SH-SY5Y (cell line): Measurements from ENCODE around the gene TRIM4.

Experiments used
- GATA2 ChIP-seq: IDR thresholded peaks from 2 replicates; pipeline ENCODE4 v1.6.1; 2011; ENCODE audit warnings: mild to moderate bottlenecking, low read depth, low read length
- GATA3 ChIP-seq: IDR thresholded peaks from 2 replicates; pipeline ENCODE4 v1.6.1; 2011; ENCODE audit warnings: low read depth, mild to moderate bottlenecking, low read length, moderate library complexity

- TF ChIP-seq GATA2 (no peak), GATA3 (no peak)
Measured at GRCh38 chr7:99848420-99849216, 70.7 kb downstream of the TRIM4 start.
